HEK293 (cell line): ENCODE measurements around the gene EHMT1.

Source experiments
- CTCF ChIA-PET: fragments of 350-600 bp; formaldehyde crosslinking; extraction: SDS; loops from one replicate; lab custom pipeline; 2021; ENCODE audit warnings: antibody characterized with exemption; lab: Yijun Ruan, JAX
- POLR2A ChIA-PET: fragments of 300-600 bp; formaldehyde crosslinking; extraction: SDS; loops from one replicate; lab custom pipeline; 2020; ENCODE audit warnings: antibody characterized with exemption, inconsistent platforms; lab: Yijun Ruan, JAX
- H3K27ac ChIP-seq: fragments of 200-500 bp; sonication (Bioruptor generic); 2 replicates; pipeline ENCODE4 v1.5.1; 2014; ENCODE audit warnings: low read depth, low read length, control low read depth, inconsistent platforms; ENCODE audit errors: extremely low read depth
- H3K36me3 ChIP-seq, 2 experiments: fragments of 200-500 bp in 1 of 2; sonication (Bioruptor generic) in 1 of 2; 1 replicate in 1 of 2; 2 replicates in 1 of 2; pipeline ENCODE4 v1.5.1; 2014 to 2017; ENCODE audit warnings: inconsistent platforms in 2 of 2, low read length in 2 of 2; ENCODE audit not compliant: control insufficient read depth in 2 of 2, insufficient read depth in 1 of 2
- H3K4me1 ChIP-seq: fragments of 200-500 bp; sonication (Bioruptor generic); 2 replicates; pipeline ENCODE4 v1.5.1; 2014; ENCODE audit warnings: mild to moderate bottlenecking, low read length, inconsistent platforms; ENCODE audit not compliant: control insufficient read depth, insufficient read depth
- H3K4me3 ChIP-seq: 2 replicates; pipeline ENCODE4 v1.5.1; 2011; ENCODE audit warnings: low read depth, mild to moderate bottlenecking, control low read depth, low read length, moderate library complexity
- H3K9me3 ChIP-seq: fragments of 200-500 bp; sonication (Bioruptor generic); 2 replicates; pipeline ENCODE4 v1.5.1; 2014; ENCODE audit warnings: low read depth, low read length, inconsistent platforms; ENCODE audit not compliant: control insufficient read depth, insufficient read depth
- EGR2 ChIP-seq: fragments of 450-650 bp; formaldehyde crosslinking; IDR thresholded peaks from 2 replicates; pipeline ENCODE4 v1.5.1; 2016; ENCODE audit warnings: low read depth, missing biosample characterization, missing genetic modification characterization
- GFI1B ChIP-seq: fragments of 450-650 bp; formaldehyde crosslinking; IDR thresholded peaks from 2 replicates; pipeline ENCODE4 v1.5.1; 2016; ENCODE audit warnings: missing biosample characterization, missing genetic modification characterization
- GLIS1 ChIP-seq: fragments of 450-650 bp; formaldehyde crosslinking; IDR thresholded peaks from 2 replicates; pipeline ENCODE4 v1.5.1; 2016; ENCODE audit warnings: missing biosample characterization, missing genetic modification characterization
- GLIS2 ChIP-seq: fragments of 450-650 bp; formaldehyde crosslinking; IDR thresholded peaks from 2 replicates; pipeline ENCODE4 v1.5.1; 2016; ENCODE audit warnings: missing biosample characterization, missing genetic modification characterization
- HOXC10 ChIP-seq: sonication (generic); formaldehyde crosslinking; IDR thresholded peaks from 2 replicates; pipeline ENCODE4 v1.8.1; 2023; ENCODE audit warnings: mild to moderate bottlenecking, missing genetic modification reagents
- IKZF3 ChIP-seq: fragments of 450-650 bp; IDR thresholded peaks from 2 replicates; pipeline ENCODE4 v1.5.0; 2018; ENCODE audit warnings: missing biosample characterization, mild to moderate bottlenecking, missing genetic modification characterization, moderate library complexity
- PRDM10 ChIP-seq: fragments of 450-650 bp; formaldehyde crosslinking; IDR thresholded peaks from 2 replicates; pipeline ENCODE4 v1.5.1; 2016; ENCODE audit warnings: missing biosample characterization, missing genetic modification characterization
- ZBTB7A ChIP-seq: fragments of 450-650 bp; formaldehyde crosslinking; IDR thresholded peaks from 2 replicates; pipeline ENCODE4 v1.5.1; 2016; ENCODE audit warnings: low read depth, missing biosample characterization, missing genetic modification characterization
- ZFP3 ChIP-seq: fragments of 450-650 bp; formaldehyde crosslinking; IDR thresholded peaks from 2 replicates; pipeline ENCODE4 v1.5.1; 2016; ENCODE audit warnings: low read depth, missing biosample characterization, missing genetic modification characterization
- ZNF112 ChIP-seq: fragments of 450-650 bp; formaldehyde crosslinking; IDR thresholded peaks from 2 replicates; pipeline ENCODE4 v1.5.0; 2017; ENCODE audit warnings: missing biosample characterization, missing genetic modification characterization
- ZNF138 ChIP-seq: fragments of 450-650 bp; formaldehyde crosslinking; IDR thresholded peaks from 2 replicates; pipeline ENCODE4 v1.5.1; 2016; ENCODE audit warnings: missing biosample characterization, missing genetic modification characterization, borderline replicate concordance
- ZNF174 ChIP-seq: fragments of 450-650 bp; formaldehyde crosslinking; IDR thresholded peaks from 2 replicates; pipeline ENCODE4 v1.5.0; 2017; ENCODE audit warnings: missing biosample characterization, mild to moderate bottlenecking, missing genetic modification characterization
- ZNF184 ChIP-seq: fragments of 450-650 bp; IDR thresholded peaks from 2 replicates; pipeline ENCODE4 v1.5.1; 2018; ENCODE audit warnings: missing biosample characterization, mild to moderate bottlenecking, missing genetic modification characterization
- ZNF211 ChIP-seq: fragments of 450-650 bp; formaldehyde crosslinking; IDR thresholded peaks from 2 replicates; pipeline ENCODE4 v1.5.1; 2016; ENCODE audit warnings: low read depth, missing biosample characterization, missing genetic modification characterization
- ZNF214 ChIP-seq: fragments of 450-650 bp; formaldehyde crosslinking; IDR thresholded peaks from 2 replicates; pipeline ENCODE4 v1.5.1; 2017; ENCODE audit warnings: missing biosample characterization, mild to moderate bottlenecking, missing genetic modification characterization, borderline replicate concordance
- ZNF280D ChIP-seq: fragments of 450-650 bp; formaldehyde crosslinking; IDR thresholded peaks from 2 replicates; pipeline ENCODE4 v1.5.1; 2016; ENCODE audit warnings: missing biosample characterization, missing genetic modification characterization
- ZNF302 ChIP-seq: fragments of 450-650 bp; formaldehyde crosslinking; IDR thresholded peaks from 2 replicates; pipeline ENCODE4 v1.5.1; 2016; ENCODE audit warnings: missing biosample characterization, missing genetic modification characterization, low read depth
- ZNF335 ChIP-seq: fragments of 450-650 bp; formaldehyde crosslinking; conservative IDR thresholded peaks from 2 replicates; pipeline ENCODE4 v1.5.1; 2016; ENCODE audit warnings: missing biosample characterization, missing genetic modification characterization
- ZNF394 ChIP-seq: fragments of 450-650 bp; formaldehyde crosslinking; IDR thresholded peaks from 2 replicates; pipeline ENCODE4 v1.5.1; 2016; ENCODE audit warnings: missing biosample characterization, missing genetic modification characterization, mild to moderate bottlenecking, moderate library complexity, borderline replicate concordance
- ZNF416 ChIP-seq: fragments of 450-650 bp; formaldehyde crosslinking; IDR thresholded peaks from 2 replicates; pipeline ENCODE4 v1.5.1; 2016; ENCODE audit warnings: missing biosample characterization, missing genetic modification characterization
- ZNF433 ChIP-seq: fragments of 450-650 bp; formaldehyde crosslinking; IDR thresholded peaks from 2 replicates; pipeline ENCODE4 v1.5.1; 2016; ENCODE audit warnings: missing biosample characterization, missing genetic modification characterization, low read depth
- ZNF555 ChIP-seq: fragments of 450-650 bp; formaldehyde crosslinking; conservative IDR thresholded peaks from 2 replicates; pipeline ENCODE4 v1.5.1; 2017; ENCODE audit warnings: missing biosample characterization, mild to moderate bottlenecking, missing genetic modification characterization, inconsistent platforms
- ZNF561 ChIP-seq: fragments of 450-650 bp; IDR thresholded peaks from 2 replicates; pipeline ENCODE4 v1.5.1; 2018; ENCODE audit warnings: missing biosample characterization, missing genetic modification characterization, borderline replicate concordance
- ZNF585B ChIP-seq: fragments of 450-650 bp; formaldehyde crosslinking; IDR thresholded peaks from 2 replicates; pipeline ENCODE4 v1.5.1; 2016; ENCODE audit warnings: missing biosample characterization, missing genetic modification characterization
- ZNF660 ChIP-seq: fragments of 450-650 bp; IDR thresholded peaks from 2 replicates; pipeline ENCODE4 v1.5.1; 2018; ENCODE audit warnings: missing biosample characterization, mild to moderate bottlenecking, missing genetic modification characterization
- ZNF701 ChIP-seq: fragments of 450-650 bp; formaldehyde crosslinking; IDR thresholded peaks from 2 replicates; pipeline ENCODE4 v1.5.1; 2016; ENCODE audit warnings: missing biosample characterization, missing genetic modification characterization
- ZNF791 ChIP-seq: fragments of 450-650 bp; formaldehyde crosslinking; IDR thresholded peaks from 2 replicates; pipeline ENCODE4 v1.5.1; 2016; ENCODE audit warnings: missing biosample characterization, missing genetic modification characterization
- ZXDB ChIP-seq: fragments of 450-650 bp; formaldehyde crosslinking; IDR thresholded peaks from 2 replicates; pipeline ENCODE4 v1.5.1; 2016; ENCODE audit warnings: missing biosample characterization, missing genetic modification characterization
- TF ChIP-seq, protein P1 (sequence below): fragments of 450-650 bp; formaldehyde crosslinking; IDR thresholded peaks from 2 replicates; pipeline ENCODE4 v1.5.1; 2016; ENCODE audit warnings: missing biosample characterization, missing genetic modification characterization

Gene EHMT1

GRCh38 chr9:137870432-137870831 is 251.6 kb downstream of the EHMT1 start:
- POLR2A ChIA-PET, result no interaction called here

GRCh38 chr9:137872296-137872695 is 253.5 kb downstream of the EHMT1 start:
- ChIA-PET POLR2A (no interaction called here), CTCF (no interaction called here)
- Histone ChIP-seq H3K4me1 (no peaks in the 10 kb centered on the region), H3K4me3 (no peak overlapping the region), H3K9me3 (no peaks in the 10 kb centered on the region), H3K27ac (no peak overlapping the region), H3K36me3 (no peaks in the 10 kb centered on the region)
- no peak for TF ChIP-seq GFI1B (tag by site-specific recombination)
- no peak for TF ChIP-seq ZNF791 (tag by site-specific recombination)
- TF ChIP-seq, protein P1, sequence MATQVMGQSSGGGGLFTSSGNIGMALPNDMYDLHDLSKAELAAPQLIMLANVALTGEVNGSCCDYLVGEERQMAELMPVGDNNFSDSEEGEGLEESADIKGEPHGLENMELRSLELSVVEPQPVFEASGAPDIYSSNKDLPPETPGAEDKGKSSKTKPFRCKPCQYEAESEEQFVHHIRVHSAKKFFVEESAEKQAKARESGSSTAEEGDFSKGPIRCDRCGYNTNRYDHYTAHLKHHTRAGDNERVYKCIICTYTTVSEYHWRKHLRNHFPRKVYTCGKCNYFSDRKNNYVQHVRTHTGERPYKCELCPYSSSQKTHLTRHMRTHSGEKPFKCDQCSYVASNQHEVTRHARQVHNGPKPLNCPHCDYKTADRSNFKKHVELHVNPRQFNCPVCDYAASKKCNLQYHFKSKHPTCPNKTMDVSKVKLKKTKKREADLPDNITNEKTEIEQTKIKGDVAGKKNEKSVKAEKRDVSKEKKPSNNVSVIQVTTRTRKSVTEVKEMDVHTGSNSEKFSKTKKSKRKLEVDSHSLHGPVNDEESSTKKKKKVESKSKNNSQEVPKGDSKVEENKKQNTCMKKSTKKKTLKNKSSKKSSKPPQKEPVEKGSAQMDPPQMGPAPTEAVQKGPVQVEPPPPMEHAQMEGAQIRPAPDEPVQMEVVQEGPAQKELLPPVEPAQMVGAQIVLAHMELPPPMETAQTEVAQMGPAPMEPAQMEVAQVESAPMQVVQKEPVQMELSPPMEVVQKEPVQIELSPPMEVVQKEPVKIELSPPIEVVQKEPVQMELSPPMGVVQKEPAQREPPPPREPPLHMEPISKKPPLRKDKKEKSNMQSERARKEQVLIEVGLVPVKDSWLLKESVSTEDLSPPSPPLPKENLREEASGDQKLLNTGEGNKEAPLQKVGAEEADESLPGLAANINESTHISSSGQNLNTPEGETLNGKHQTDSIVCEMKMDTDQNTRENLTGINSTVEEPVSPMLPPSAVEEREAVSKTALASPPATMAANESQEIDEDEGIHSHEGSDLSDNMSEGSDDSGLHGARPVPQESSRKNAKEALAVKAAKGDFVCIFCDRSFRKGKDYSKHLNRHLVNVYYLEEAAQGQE, result no peak
- TF ChIP-seq ZXDB (tag by site-specific recombination), result no peak
- no peak for TF ChIP-seq ZNF701 (tag by site-specific recombination)
- no peak for TF ChIP-seq GLIS1 (tag by site-specific recombination)
- no peak for TF ChIP-seq ZFP3
- no peak for TF ChIP-seq ZNF585B
- no peak for TF ChIP-seq GLIS2
- TF ChIP-seq ZNF302 (tag by site-specific recombination), result no peak
- no peak for TF ChIP-seq ZNF174 (tag by site-specific recombination)
- TF ChIP-seq HOXC10 (CRISPR knock-in tag), result no peak

More at GRCh38 chr9:137870432-137870831, 251.6 kb downstream of the EHMT1 start:
- TF ChIP-seq ZNF112 (no peak), ZNF214 (tag by site-specific recombination) (no peak), ZNF555 (tag by site-specific recombination) (no peak), ZNF138 (tag by site-specific recombination) (no peak), ZNF561 (tag by site-specific recombination) (no peak), ZNF433 (tag by site-specific recombination) (no peak), ZNF184 (no peak), ZNF211 (tag by site-specific recombination) (no peak), PRDM10 (tag by site-specific recombination) (no peak), ZNF394 (tag by site-specific recombination) (no peak), EGR2 (tag by site-specific recombination) (no peak), ZNF335 (no peak), IKZF3 (tag by site-specific recombination) (no peak), ZNF416 (tag by site-specific recombination) (no peak), ZNF280D (tag by site-specific recombination) (no peak), ZBTB7A (tag by site-specific recombination) (no peak), ZNF660 (no peak)
- CTCF ChIA-PET, result no interaction called here
- no peak overlapping the region for H3K27ac ChIP-seq
- no peak overlapping the region for H3K4me3 ChIP-seq
- H3K4me1 ChIP-seq, result no peaks in the 10 kb centered on the region
- H3K36me3 ChIP-seq, result no peaks in the 10 kb centered on the region
- no peaks in the 10 kb centered on the region for H3K9me3 ChIP-seq
